GM12801 (cell line): Measurements from ENCODE around the gene SGSM2.

Experiments
- CTCF ChIP-seq: IDR thresholded peaks from one replicate; pipeline ENCODE4 v1.5.1; 2011; ENCODE audit warnings: control low read depth; ENCODE audit not compliant: insufficient read length; ENCODE audit errors: extremely low read depth

Gene SGSM2

GRCh38 chr17:2384439-2385127 is 47.3 kb downstream of the SGSM2 start:
- TF ChIP-seq CTCF: no peak

- no peak for TF ChIP-seq CTCF
These were observed 48.2 kb downstream of the SGSM2 start for GRCh38 chr17:2385240-2386210.

GRCh38 chr17:2386400-2387085 is 49.2 kb downstream of the SGSM2 start:
- no peak for TF ChIP-seq CTCF

- no peak for TF ChIP-seq CTCF
These were observed 50.1 kb downstream of the SGSM2 start for GRCh38 chr17:2387086-2388019.

GRCh38 chr17:2388020-2388682 is 50.9 kb downstream of the SGSM2 start:
- TF ChIP-seq CTCF: no peak

- TF ChIP-seq CTCF: no peak
These were observed 51.4 kb downstream of the SGSM2 start for GRCh38 chr17:2388683-2389055.
